GM19035 (cell line): ENCODE results near the gene BLACAT1.

Experiments
- ATAC-seq: cut with Tn5 transposase; IDR thresholded peaks from one replicate; pipeline ENCODE4 v1.9.1; 2021; ENCODE audit not compliant: unreplicated experiment

The BLACAT1 gene

GRCh38 chr1:205455581-205456382 is at the start of gene BLACAT1:
TSS of gene BLACAT1 (minus strand) at chr1:205456045.
- ATAC-seq = no peak

- ATAC-seq = no peak
These were observed 49.4 kb upstream of the BLACAT1 start for GRCh38 chr1:205505076-205505729.

- no peak for ATAC-seq
These were observed 48.6 kb upstream of the BLACAT1 start, which contains the start of gene CDK18 for GRCh38 chr1:205504311-205505075. TSS of gene CDK18 (plus strand) at chr1:205504669. CDS start at chr1:205523168, 18,499 bp downstream.

GRCh38 chr1:205502992-205503391 is 47.1 kb upstream of the BLACAT1 start:
- ATAC-seq = no peak

GRCh38 chr1:205502111-205502810 is 46.4 kb upstream of the BLACAT1 start:
- no peak for ATAC-seq

- no peak for ATAC-seq
These were observed 44.7 kb upstream of the BLACAT1 start for GRCh38 chr1:205500240-205501233.

- ATAC-seq = no peak
These were observed 43.9 kb upstream of the BLACAT1 start for GRCh38 chr1:205499789-205500188.

GRCh38 chr1:205497351-205497750 is 41.5 kb upstream of the BLACAT1 start:
- no peak for ATAC-seq

GRCh38 chr1:205496661-205497060 is 40.8 kb upstream of the BLACAT1 start:
- ATAC-seq = no peak

- ATAC-seq = no peak
These were observed 39.5 kb upstream of the BLACAT1 start for GRCh38 chr1:205495237-205495823.

- no peak for ATAC-seq
These were observed 38.3 kb upstream of the BLACAT1 start for GRCh38 chr1:205494115-205494514.

GRCh38 chr1:205493241-205494085 is 37.6 kb upstream of the BLACAT1 start:
- ATAC-seq = no peak

- ATAC-seq = no peak
These were observed 36.9 kb upstream of the BLACAT1 start for GRCh38 chr1:205492774-205493173.

GRCh38 chr1:205492201-205492667 is 36.4 kb upstream of the BLACAT1 start:
- no peak for ATAC-seq

- ATAC-seq = no peak
These were observed 35.9 kb upstream of the BLACAT1 start for GRCh38 chr1:205491794-205492193.

GRCh38 chr1:205488074-205488723 is 32.4 kb upstream of the BLACAT1 start:
- ATAC-seq = peak; percentile 50

- ATAC-seq = no peak
These were observed 30.4 kb upstream of the BLACAT1 start for GRCh38 chr1:205486258-205486657.
